ENCODE measurements around the gene NRCAM.
A peak's percentile ranks its signal among the peaks of the same experiment; 100 is the strongest.
"Not testable (repeated sequence)": the region's sequence is repeated elsewhere in the genome, so short reads cannot be mapped to it uniquely, and the experiment has no call there.

NRCAM gene

GRCh38 chr7:108455998-108456677, at the start of gene NRCAM:
Gene NRCAM (minus strand): TSS chr7:108456436. CDS start chr7:108240064, 216,372 bp downstream.
- DNase-seq, result peak; percentile 61

GRCh38 chr7:108504576-108504975, 48.3 kb upstream of the NRCAM start:
- not testable (repeated sequence) for DNase-seq

- DNase-seq, result no peak
Measured at GRCh38 chr7:108503112-108504026, 47.1 kb upstream of the NRCAM start.

GRCh38 chr7:108499566-108499965, 43.3 kb upstream of the NRCAM start:
- DNase-seq, result no peak

GRCh38 chr7:108498481-108498880, 42.2 kb upstream of the NRCAM start:
- DNase-seq, result no peak

GRCh38 chr7:108497082-108497725, 41.0 kb upstream of the NRCAM start:
- peak; percentile 70 for DNase-seq

GRCh38 chr7:108492742-108493141, 36.5 kb upstream of the NRCAM start:
- DNase-seq, result no peak

- no peak for DNase-seq
Measured at GRCh38 chr7:108488768-108489538, 32.7 kb upstream of the NRCAM start.

GRCh38 chr7:108487646-108488045, 31.4 kb upstream of the NRCAM start:
- DNase-seq, result no peak

- DNase-seq, result no peak
Measured at GRCh38 chr7:108486291-108486966, 30.2 kb upstream of the NRCAM start.

GRCh38 chr7:108484137-108484536, 27.9 kb upstream of the NRCAM start:
- DNase-seq, result no peak

GRCh38 chr7:108480311-108480710, 24.1 kb upstream of the NRCAM start:
- no peak for DNase-seq

GRCh38 chr7:108479751-108480150, 23.5 kb upstream of the NRCAM start:
- DNase-seq, result no peak

- DNase-seq, result no peak
Measured at GRCh38 chr7:108479118-108479517, 22.9 kb upstream of the NRCAM start.

- DNase-seq, result no peak
Measured at GRCh38 chr7:108468246-108468645, 12.0 kb upstream of the NRCAM start.

- no peak for DNase-seq
Measured at GRCh38 chr7:108467391-108467790, 11.2 kb upstream of the NRCAM start.

GRCh38 chr7:108466322-108466721, 10.1 kb upstream of the NRCAM start:
- DNase-seq, result not testable (repeated sequence)

GRCh38 chr7:108464743-108465142, 8.5 kb upstream of the NRCAM start:
- DNase-seq, result no peak

GRCh38 chr7:108463613-108464012, 7.4 kb upstream of the NRCAM start:
- DNase-seq, result no peak

GRCh38 chr7:108461840-108462239, 5.6 kb upstream of the NRCAM start:
- no peak for DNase-seq

- DNase-seq, result no peak
Measured at GRCh38 chr7:108460964-108461363, 4.7 kb upstream of the NRCAM start.

GRCh38 chr7:108459922-108460551, 3.8 kb upstream of the NRCAM start:
- DNase-seq, result no peak

Data from stimulated activated CD8-positive, alpha-beta memory T cell treated with anti-CD3 and anti-CD28 coated beads, Interleukin-4, amount 100 ng/mL, for 48 hours (primary cell).